ENCODE measurements around the gene DISP2.
A peak's percentile ranks its signal among the peaks of the same experiment; 100 is the strongest.

The DISP2 gene

DNA sequence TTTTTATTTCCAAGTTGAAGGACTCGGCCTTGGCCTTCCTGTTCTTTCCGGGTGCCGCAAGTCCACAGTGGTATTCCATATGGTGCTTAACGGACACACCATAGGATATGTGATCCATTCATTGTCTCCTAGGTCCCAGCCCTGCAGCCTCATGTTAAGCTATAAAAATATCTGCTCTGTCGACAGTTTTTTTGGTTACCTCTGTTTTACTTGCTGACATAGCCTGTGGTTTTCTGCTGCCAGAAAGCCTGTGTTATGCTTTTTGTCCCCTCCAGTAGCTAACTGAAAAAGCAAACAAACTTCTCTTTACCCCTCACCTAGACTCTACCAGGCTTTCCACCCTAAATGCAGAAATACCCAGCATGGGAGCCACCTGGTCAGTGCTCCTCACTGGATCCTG lies 29.3 kb upstream of the DISP2 start:
- Histone ChIP-seq H3K27me3 (ENCODE audit: insufficient read depth, low read length) (no peaks in the 10 kb centered on the region), H3K4me1 (ENCODE audit: control insufficient read depth, insufficient read depth, low read length, unreplicated experiment) (peaks cover 43% of the 10 kb centered on the region), H3K36me3 (ENCODE audit: insufficient read depth, low read length) (0 out of 2 replicates have a peak, but pooled peaks cover 6% of the 10 kb centered on the region), H3K4me3 (ENCODE audit: low read depth, low read length) (no peak overlapping the region), H3K79me2 (ENCODE audit: control insufficient read depth, insufficient read depth, low read length, unreplicated experiment) (peaks cover 21% of the 10 kb centered on the region), H3K27ac (ENCODE audit: low read depth, low read length) (peak overlapping the region; percentile 31; the same call in 1 of the 2 replicates), H2AFZ (ENCODE audit: low read length, unreplicated experiment) (no peak overlapping the region)

DNA sequence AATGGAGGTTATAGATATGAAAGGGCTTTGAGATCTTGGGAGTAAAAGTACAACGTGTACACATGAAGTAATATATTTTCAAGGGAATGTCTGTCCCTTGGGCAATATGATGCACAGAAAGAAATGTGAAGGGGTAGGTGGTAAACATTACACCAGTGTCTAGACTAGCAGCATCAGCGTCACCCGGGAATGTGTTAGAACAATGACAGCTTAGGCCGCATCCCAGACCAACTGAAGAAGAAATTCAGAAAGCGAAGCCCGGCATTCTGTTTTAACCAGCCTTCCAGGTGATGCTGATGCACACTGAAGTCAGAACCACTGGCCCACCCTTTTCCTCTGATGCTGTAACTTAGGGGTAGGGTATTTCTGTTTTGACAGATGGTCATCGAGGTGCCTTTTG lies 28.2 kb upstream of the DISP2 start:
- H3K36me3 ChIP-seq (ENCODE audit: insufficient read depth, low read length), result 0 out of 2 replicates have a peak, but pooled peaks cover 6% of the 10 kb centered on the region
- no peak overlapping the region for H3K4me3 ChIP-seq (ENCODE audit: low read depth, low read length)
- H3K4me1 ChIP-seq (ENCODE audit: control insufficient read depth, insufficient read depth, low read length, unreplicated experiment), result peaks cover 51% of the 10 kb centered on the region
- H3K27ac ChIP-seq (ENCODE audit: low read depth, low read length), result peak overlapping the region; percentile 31; the same call in 1 of the 2 replicates
- peaks cover 11% of the 10 kb centered on the region for H3K79me2 ChIP-seq (ENCODE audit: control insufficient read depth, insufficient read depth, low read length, unreplicated experiment)
- no peaks in the 10 kb centered on the region for H3K27me3 ChIP-seq (ENCODE audit: insufficient read depth, low read length)
- H2AFZ ChIP-seq (ENCODE audit: low read length, unreplicated experiment), result no peak overlapping the region

DNA sequence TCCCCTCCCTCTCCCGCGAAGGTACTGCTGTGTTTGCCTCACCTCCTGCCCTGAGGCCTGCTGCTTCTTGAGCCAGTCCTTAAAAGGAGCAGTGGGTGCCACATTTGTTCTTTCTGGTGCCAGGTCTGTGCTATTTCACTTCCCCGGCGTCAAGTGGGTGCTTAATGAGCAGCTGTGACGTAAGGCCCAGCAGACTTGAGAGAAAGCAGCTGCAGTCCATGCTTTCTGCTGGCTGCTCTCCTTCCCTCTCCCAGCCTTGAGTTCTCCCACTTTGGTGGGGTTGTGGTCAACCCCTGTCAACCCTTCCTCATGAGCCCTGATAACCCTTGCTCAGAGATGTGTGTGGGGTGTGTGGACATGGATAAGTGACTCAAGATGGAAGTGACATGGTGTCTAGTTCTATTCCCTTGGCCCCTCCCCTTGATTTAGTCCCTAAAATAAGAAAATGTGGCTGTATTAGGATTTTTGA lies 27.6 kb upstream of the DISP2 start:
- H3K4me1 ChIP-seq (ENCODE audit: control insufficient read depth, insufficient read depth, low read length, unreplicated experiment), result peaks cover 51% of the 10 kb centered on the region
- H3K36me3 ChIP-seq (ENCODE audit: insufficient read depth, low read length), result 0 out of 2 replicates have a peak, but pooled peaks cover 6% of the 10 kb centered on the region
- no peak overlapping the region; the same call in 1 of the 2 replicates for H3K27ac ChIP-seq (ENCODE audit: low read depth, low read length)
- no peaks in the 10 kb centered on the region for H3K27me3 ChIP-seq (ENCODE audit: insufficient read depth, low read length)
- H2AFZ ChIP-seq (ENCODE audit: low read length, unreplicated experiment), result no peak overlapping the region
- no peak overlapping the region for H3K4me3 ChIP-seq (ENCODE audit: low read depth, low read length)
- H3K79me2 ChIP-seq (ENCODE audit: control insufficient read depth, insufficient read depth, low read length, unreplicated experiment), result peaks cover 5% of the 10 kb centered on the region

DNA sequence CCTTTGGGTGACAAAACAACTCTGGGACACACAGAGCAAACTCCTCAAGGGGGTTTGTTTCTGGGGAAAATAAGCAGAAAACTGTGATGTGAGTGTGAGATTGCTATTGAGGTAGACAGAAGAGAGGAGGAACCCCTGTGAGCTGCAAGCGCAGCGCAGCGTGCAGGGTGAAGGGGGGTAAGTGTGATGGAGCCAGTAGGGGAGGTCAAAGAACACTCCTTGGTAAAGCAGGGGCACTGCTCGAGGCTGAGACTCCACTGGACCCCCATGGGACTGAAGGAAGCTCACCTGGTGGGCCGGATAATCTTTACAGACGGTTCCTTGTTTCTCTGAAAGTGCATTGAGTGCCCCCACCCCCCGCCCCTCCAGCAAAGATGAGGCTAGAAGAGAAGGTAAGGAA lies 27.0 kb upstream of the DISP2 start:
- Histone ChIP-seq H3K79me2 (ENCODE audit: control insufficient read depth, insufficient read depth, low read length, unreplicated experiment) (no peaks in the 10 kb centered on the region), H3K4me1 (ENCODE audit: control insufficient read depth, insufficient read depth, low read length, unreplicated experiment) (peaks cover 48% of the 10 kb centered on the region), H3K4me3 (ENCODE audit: low read depth, low read length) (no peak overlapping the region), H3K27me3 (ENCODE audit: insufficient read depth, low read length) (no peaks in the 10 kb centered on the region), H2AFZ (ENCODE audit: low read length, unreplicated experiment) (no peak overlapping the region), H3K36me3 (ENCODE audit: insufficient read depth, low read length) (0 out of 2 replicates have a peak, but pooled peaks cover 6% of the 10 kb centered on the region), H3K27ac (ENCODE audit: low read depth, low read length) (no peak overlapping the region)

DNA sequence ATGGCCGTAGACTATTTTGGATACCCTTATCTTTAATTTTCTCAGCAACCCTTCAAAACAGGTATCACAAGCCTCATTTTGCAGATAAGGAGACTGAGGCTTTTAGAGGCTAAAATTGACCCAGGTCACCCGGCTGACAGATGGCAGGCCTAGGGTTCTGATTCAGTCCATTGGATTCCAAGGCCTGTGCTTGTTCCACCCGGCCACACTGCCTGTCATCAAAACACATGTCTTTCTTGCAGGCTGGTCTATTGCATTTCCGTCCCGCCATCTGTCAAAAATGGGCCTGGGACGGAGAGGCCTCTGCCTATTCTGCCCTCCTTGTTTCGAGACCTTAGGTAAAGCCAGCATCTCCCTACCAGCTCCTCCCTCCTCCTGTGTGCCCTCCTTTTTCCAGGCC lies 26.4 kb upstream of the DISP2 start:
- H3K4me3 ChIP-seq (ENCODE audit: low read depth, low read length), result no peak overlapping the region
- H3K4me1 ChIP-seq (ENCODE audit: control insufficient read depth, insufficient read depth, low read length, unreplicated experiment), result peaks cover 53% of the 10 kb centered on the region
- no peak overlapping the region for H3K27ac ChIP-seq (ENCODE audit: low read depth, low read length)
- H3K27me3 ChIP-seq (ENCODE audit: insufficient read depth, low read length), result no peaks in the 10 kb centered on the region
- H3K36me3 ChIP-seq (ENCODE audit: insufficient read depth, low read length), result 0 out of 2 replicates have a peak, but pooled peaks cover 3% of the 10 kb centered on the region
- no peaks in the 10 kb centered on the region for H3K79me2 ChIP-seq (ENCODE audit: control insufficient read depth, insufficient read depth, low read length, unreplicated experiment)
- no peak overlapping the region for H2AFZ ChIP-seq (ENCODE audit: low read length, unreplicated experiment)

DNA sequence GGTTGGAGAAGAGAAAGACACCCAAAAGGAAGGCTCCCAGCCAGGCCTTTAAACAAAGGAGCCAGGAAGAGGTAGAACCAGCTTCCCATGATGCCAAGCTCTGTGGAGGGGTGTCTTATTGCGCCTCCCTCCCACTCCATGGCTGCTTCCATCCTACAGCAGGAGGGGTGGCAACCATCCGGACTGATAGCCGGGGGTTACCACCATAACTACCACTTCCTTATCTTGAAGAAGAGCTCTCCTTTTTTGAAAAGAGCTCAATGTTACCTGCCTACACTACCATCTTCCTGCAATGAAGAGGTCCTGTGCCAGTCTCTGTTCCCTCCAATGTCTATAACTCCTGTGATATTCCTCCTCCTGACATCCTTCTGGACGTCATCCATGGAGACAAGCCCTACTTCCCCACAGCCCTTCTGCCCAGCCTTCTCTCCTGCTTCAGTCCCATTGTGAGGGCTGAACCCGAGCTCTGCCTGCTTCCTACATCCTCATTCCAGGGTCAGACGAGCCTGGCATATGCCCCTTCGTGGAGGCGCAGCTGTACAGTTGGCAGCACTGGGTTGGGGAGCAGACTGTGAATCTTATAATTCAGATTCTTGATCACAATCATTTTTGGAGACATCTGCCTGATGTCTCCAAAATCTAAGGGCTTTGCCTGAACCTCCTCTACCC lies 25.8 kb upstream of the DISP2 start:
- H3K36me3 ChIP-seq (ENCODE audit: insufficient read depth, low read length), result no peaks in the 10 kb centered on the region
- no peaks in the 10 kb centered on the region for H3K27me3 ChIP-seq (ENCODE audit: insufficient read depth, low read length)
- no peak overlapping the region for H2AFZ ChIP-seq (ENCODE audit: low read length, unreplicated experiment)
- no peak overlapping the region for H3K4me3 ChIP-seq (ENCODE audit: low read depth, low read length)
- H3K79me2 ChIP-seq (ENCODE audit: control insufficient read depth, insufficient read depth, low read length, unreplicated experiment), result peaks cover under 1% of the 10 kb centered on the region
- H3K4me1 ChIP-seq (ENCODE audit: control insufficient read depth, insufficient read depth, low read length, unreplicated experiment), result peaks cover 56% of the 10 kb centered on the region
- H3K27ac ChIP-seq (ENCODE audit: low read depth, low read length), result no peak overlapping the region

DNA sequence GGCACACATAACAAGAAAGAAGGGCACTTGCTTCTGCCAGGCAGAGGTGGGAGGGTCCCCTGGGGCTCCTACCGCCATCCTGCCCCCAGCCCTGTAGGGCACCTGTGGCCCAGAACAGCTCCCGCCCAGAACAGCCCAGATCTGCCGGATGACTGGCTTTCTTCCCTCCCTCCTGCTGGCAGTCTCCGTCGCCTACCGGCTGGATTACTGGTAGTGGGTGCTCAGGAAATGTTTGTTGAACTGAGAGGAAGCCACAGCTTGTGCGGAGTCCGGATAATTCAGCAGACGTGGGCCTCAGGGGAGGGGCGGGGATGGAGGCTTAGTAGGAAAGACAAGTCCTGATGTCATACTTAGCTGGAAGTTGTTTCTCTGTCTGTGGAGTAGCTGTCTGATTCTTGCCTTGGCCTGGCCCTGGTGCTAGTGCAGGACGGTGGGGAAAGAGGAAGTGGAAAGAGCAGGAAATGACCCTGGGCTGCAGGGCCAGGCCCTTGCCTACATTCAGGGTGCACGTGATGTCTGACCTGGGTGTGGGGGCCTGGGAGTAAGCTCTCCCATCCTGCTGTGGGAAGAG lies 24.0 kb upstream of the DISP2 start:
- Histone ChIP-seq H2AFZ (ENCODE audit: low read length, unreplicated experiment) (no peak overlapping the region), H3K4me3 (ENCODE audit: low read depth, low read length) (no peak overlapping the region), H3K27ac (ENCODE audit: low read depth, low read length) (peak overlapping the region; percentile 39; the same call in 1 of the 2 replicates), H3K36me3 (ENCODE audit: insufficient read depth, low read length) (no peaks in the 10 kb centered on the region), H3K27me3 (ENCODE audit: insufficient read depth, low read length) (no peaks in the 10 kb centered on the region), H3K4me1 (ENCODE audit: control insufficient read depth, insufficient read depth, low read length, unreplicated experiment) (peaks cover 55% of the 10 kb centered on the region), H3K79me2 (ENCODE audit: control insufficient read depth, insufficient read depth, low read length, unreplicated experiment) (peaks cover 15% of the 10 kb centered on the region)

DNA sequence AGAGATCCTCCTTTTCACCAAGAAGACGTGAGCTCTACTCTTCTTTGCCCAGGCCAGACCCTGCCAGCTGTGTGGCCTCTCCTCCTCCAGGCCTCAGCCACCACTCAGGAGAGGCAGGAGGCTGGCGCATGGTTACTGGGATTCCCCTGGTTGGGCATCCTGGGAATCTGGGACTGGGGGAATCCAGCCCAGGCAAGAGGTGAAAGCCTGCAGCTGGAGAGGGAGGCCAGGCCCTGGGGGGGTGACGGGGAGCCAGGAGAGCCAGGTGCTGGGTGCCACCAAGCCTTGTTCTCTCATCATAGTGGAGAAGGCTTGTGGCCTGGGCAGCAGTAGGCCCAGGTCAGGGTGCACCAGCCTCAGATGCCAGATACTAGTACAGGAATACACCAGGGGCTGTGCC lies 23.5 kb upstream of the DISP2 start:
- Histone ChIP-seq H2AFZ (ENCODE audit: low read length, unreplicated experiment) (no peak overlapping the region), H3K27ac (ENCODE audit: low read depth, low read length) (peak overlapping the region; percentile 39), H3K27me3 (ENCODE audit: insufficient read depth, low read length) (no peaks in the 10 kb centered on the region)

DNA sequence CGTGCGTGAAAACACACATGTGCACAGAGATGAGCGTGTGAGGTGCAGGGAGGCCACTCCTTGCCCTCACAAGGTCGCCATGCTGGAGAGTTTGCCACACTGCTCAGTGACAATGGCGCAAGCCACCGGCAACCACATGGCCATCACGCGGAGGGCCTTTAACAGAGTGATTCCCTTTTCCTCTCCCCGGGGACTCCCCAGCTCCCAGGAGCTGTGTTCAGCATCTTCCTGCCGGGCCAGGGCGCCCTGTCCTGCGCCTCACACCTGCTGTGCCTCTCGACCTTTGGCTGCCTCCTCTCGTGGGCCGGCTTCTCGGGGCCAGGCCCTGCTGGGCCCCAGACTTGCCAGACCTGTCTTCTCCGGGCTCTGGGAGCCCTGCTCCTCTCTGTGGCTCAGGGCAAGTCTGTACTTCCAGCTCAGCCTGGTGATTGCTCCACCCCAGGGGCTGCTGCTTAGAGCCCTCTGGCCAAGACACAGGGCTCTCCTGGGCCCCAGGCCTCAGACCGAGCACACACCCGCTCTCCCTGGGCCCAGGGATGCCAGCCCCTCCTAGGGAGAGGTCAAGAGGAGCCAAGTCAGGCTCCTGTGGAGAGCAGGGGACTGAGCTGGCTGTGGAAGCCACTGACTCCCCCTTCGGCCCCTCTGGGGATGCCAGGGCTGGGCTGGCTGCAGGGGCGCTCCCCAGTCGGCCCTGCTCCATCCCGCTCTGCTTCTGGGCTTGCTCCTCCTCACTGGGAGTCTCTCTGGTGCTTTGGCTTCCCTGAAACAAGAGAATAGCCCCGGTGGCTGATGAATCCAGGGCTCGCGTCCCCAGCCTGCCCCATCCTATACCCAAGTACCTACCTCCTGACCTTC lies 22.9 kb upstream of the DISP2 start:
- Histone ChIP-seq H2AFZ (ENCODE audit: low read length, unreplicated experiment) (no peak overlapping the region), H3K27ac (ENCODE audit: low read depth, low read length) (peak overlapping the region; percentile 39), H3K79me2 (ENCODE audit: control insufficient read depth, insufficient read depth, low read length, unreplicated experiment) (peaks cover 27% of the 10 kb centered on the region), H3K36me3 (ENCODE audit: insufficient read depth, low read length) (no peaks in the 10 kb centered on the region), H3K27me3 (ENCODE audit: insufficient read depth, low read length) (no peaks in the 10 kb centered on the region), H3K4me3 (ENCODE audit: low read depth, low read length) (no peak overlapping the region), H3K4me1 (ENCODE audit: control insufficient read depth, insufficient read depth, low read length, unreplicated experiment) (peaks cover 62% of the 10 kb centered on the region)

More for the DNA sequence above, 23.5 kb upstream of the DISP2 start:
- peaks cover 58% of the 10 kb centered on the region for H3K4me1 ChIP-seq (ENCODE audit: control insufficient read depth, insufficient read depth, low read length, unreplicated experiment)
- no peaks in the 10 kb centered on the region for H3K36me3 ChIP-seq (ENCODE audit: insufficient read depth, low read length)
- no peak overlapping the region for H3K4me3 ChIP-seq (ENCODE audit: low read depth, low read length)
- H3K79me2 ChIP-seq (ENCODE audit: control insufficient read depth, insufficient read depth, low read length, unreplicated experiment), result peaks cover 20% of the 10 kb centered on the region

DNA sequence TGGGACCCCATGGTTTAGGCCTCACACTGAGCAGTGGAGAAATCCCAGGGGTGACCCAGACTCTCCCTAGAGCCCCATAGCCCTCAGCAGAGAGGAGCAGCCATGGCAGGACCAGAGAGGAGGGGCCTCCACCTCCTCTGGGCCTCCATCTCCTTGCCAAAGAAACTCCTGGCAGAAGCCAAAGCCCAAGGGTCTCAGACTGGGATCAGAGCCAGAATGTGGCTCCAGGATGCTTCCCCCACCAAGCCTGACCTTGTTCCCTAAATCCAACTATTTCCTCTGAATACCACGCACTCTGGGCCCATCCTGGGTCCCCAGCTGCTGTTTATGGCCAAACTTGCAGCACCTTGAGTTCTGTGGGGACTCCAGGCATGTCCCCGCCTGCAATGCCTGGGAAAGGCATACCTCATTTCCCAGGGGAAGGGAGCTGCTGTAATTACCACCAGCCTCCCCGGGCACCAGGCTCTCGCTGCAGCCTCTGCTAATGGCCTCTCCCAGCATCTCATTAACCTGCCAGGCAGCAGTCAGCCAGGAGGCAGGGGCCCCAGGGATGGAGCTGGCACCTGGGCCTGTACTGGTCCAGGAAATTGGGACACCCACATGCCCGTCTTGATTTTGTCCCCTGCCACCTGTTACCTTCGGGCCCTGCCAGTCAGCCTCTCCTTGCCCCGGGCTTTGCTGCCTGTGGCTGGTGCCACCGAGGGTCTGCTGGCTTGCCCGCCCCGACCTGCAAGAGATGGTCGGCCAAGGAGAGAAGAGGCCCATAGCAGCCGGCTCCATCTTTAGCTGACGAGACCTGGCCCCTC lies 21.9 kb upstream of the DISP2 start:
- Histone ChIP-seq H3K36me3 (ENCODE audit: insufficient read depth, low read length) (no peaks in the 10 kb centered on the region), H2AFZ (ENCODE audit: low read length, unreplicated experiment) (no peak overlapping the region), H3K4me3 (ENCODE audit: low read depth, low read length) (no peak overlapping the region), H3K79me2 (ENCODE audit: control insufficient read depth, insufficient read depth, low read length, unreplicated experiment) (peaks cover 28% of the 10 kb centered on the region), H3K27ac (ENCODE audit: low read depth, low read length) (no peak overlapping the region), H3K4me1 (ENCODE audit: control insufficient read depth, insufficient read depth, low read length, unreplicated experiment) (peaks cover 69% of the 10 kb centered on the region), H3K27me3 (ENCODE audit: insufficient read depth, low read length) (no peaks in the 10 kb centered on the region)

Data from ACC112 (cell line).